Activated T-cell treated with anti-CD3 and anti-CD28 coated beads for 24 hours (primary cell): ENCODE results near the gene MEIOC.
A peak's percentile ranks its signal among the peaks of the same experiment; 100 is the strongest.

Source experiments
- DNase-seq: peaks from one replicate; pipeline ENCODE4 v3.0.0-alpha.2; 2020; ENCODE audit warnings: low read depth

MEIOC gene

DNA sequence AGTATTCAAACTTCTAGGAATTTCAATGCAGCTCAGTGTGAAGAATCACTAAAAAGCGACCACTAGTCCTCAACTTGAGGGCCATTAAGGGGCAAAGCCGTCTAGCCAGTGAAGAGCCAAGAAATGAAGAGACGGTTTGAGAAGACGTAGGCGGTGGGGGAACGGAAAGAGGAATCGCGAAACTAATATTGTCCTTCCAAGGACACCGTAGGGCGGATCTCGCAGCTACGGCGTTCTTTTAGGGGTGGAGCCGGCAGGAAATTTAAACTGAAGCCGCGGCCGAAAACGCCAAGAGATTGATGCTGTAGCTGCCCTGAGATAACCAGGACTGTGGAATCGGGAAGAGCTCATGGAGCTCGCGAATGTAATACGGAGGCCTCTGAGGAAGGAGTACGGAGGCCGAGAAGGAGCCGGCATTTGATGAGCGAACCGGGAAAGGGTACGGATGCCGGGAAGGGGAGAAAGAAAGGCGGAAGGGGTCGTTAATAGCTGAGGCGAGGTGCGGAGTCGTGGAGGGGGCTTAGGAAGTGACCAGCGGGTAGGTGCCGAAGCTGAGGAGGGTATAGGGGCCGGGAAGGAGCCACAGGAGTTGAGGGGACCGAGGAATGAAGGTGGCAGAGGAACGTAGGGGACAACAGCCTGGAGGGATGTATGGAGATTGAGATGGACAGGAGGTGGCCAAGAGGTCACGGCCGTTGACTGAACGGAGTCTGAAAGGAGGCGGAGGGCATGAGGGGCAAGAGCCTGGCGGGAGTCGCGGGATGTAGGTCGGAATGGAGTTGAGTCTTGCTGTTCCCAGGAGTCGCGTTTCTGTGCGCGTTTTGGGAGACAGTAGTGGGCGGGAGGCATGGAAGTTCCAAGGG is 52.4 kb downstream of the MEIOC start, which contains the start of gene DBF4B:
TSS of gene DBF4B (plus strand) at position 265 of the 863 bp plus-strand sequence. CDS start at position 421, 156 bp downstream.
- peak; percentile 81 for DNase-seq

DNA sequence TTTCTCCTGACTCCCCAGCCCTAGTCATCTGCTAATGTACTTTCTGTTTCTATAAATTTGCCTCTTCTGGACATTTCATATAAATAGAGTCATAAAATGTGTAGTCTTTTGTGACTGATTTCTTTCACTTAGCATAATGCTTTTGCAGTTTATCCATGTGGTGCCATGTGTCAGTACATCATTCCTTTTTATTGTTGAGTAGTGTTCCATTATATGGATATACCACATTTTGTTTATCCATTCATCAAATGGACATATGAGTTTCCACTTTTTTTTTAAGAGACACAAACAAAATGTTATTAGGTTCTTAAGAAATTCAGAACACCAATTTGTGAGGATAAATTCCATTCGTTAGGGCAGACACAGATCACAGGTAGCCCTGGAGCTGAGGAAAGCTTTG is 63.2 kb downstream of the MEIOC start:
- no peak for DNase-seq

GRCh38 chr17:44722254-44722653 is 66.0 kb downstream of the MEIOC start:
- DNase-seq: no peak
